ENCODE data around the gene SAE1. TPM values are rescaled to one million over a fixed set of nuclear protein-coding genes. Genes with fewer than 3 reads are reported as not detected.

Gene SAE1
- total RNA-seq, 1 experiment from 2014 or later = 234 TPM

- H3K27ac Mint-ChIP-seq = peak overlapping the region; percentile 67 to 81 (median 72); a peak in 5 of 7 replicates
- peaks cover 49 to 53% of the 10 kb centered on the region in 2 experiments for H3K4me1 Mint-ChIP-seq
Observed at GRCh38 chr19:47098608-47099007, 32.0 kb upstream of the SAE1 start.

More at GRCh38 chr19:47098608-47099007, 32.0 kb upstream of the SAE1 start:
- Mint-ChIP-seq H3K9me3 (no peaks in the 10 kb centered on the region), H3K27me3 (ENCODE audit: low read depth) (no peaks in the 10 kb centered on the region), H3K4me3 (no peak overlapping the region), H3K36me3 (ENCODE audit: insufficient read depth in 1 of 3, low read depth in 3 of 3) (peaks cover 13 to 28% (median 18%) of the 10 kb centered on the region in 3 experiments; a peak in 6 of 7 replicates)
- H2BK120ac ChIP-seq (ENCODE audit: low read depth, low read length, poor library complexity, severe bottlenecking) = no peak overlapping the region
- H3K4ac ChIP-seq (ENCODE audit: low read depth, low read length) = no peak overlapping the region
- no peak overlapping the region for H3K4me2 ChIP-seq (ENCODE audit: insufficient read depth, insufficient read length, low read length)
- no peaks in the 10 kb centered on the region for H3K23me2 ChIP-seq (ENCODE audit: insufficient read length, low read depth, low read length, poor library complexity, severe bottlenecking)
- H2BK15ac ChIP-seq (ENCODE audit: low read depth, low read length) = no peak overlapping the region
- H2BK12ac ChIP-seq (ENCODE audit: insufficient read length, low read depth, low read length) = no peak overlapping the region
- no peaks in the 10 kb centered on the region for H3K9me3 ChIP-seq (ENCODE audit: control insufficient read depth, low read depth, low read length)
- H2BK20ac ChIP-seq (ENCODE audit: low read depth, low read length, poor library complexity, severe bottlenecking) = no peak overlapping the region
- H2BK5ac ChIP-seq (ENCODE audit: insufficient read length, low read length) = no peak overlapping the region
- H2AFZ ChIP-seq (ENCODE audit: low read length) = no peak overlapping the region
- H3K14ac ChIP-seq (ENCODE audit: insufficient read depth, low read length) = no peak overlapping the region
- H4K5ac ChIP-seq (ENCODE audit: insufficient read length, low read depth, low read length) = no peak overlapping the region
- H3K27me3 ChIP-seq (ENCODE audit: insufficient read depth, low read length) = no peaks in the 10 kb centered on the region
- H3K9ac ChIP-seq (ENCODE audit: extremely low read depth, insufficient read length, low read length) = no peak overlapping the region
- no peak overlapping the region for H4K8ac ChIP-seq (replicated peaks; ENCODE audit: insufficient read length, low read depth, low read length)
- H3K18ac ChIP-seq (ENCODE audit: insufficient read length, low read depth, low read length) = no peak overlapping the region
- H3K79me1 ChIP-seq (ENCODE audit: insufficient read depth, low read depth, low read length, poor library complexity, severe bottlenecking) = peaks cover 13% of the 10 kb centered on the region
- H3K79me2 ChIP-seq (ENCODE audit: insufficient read depth, low read length) = peaks cover 15% of the 10 kb centered on the region; the same call in 1 of the 2 replicates
- no peak overlapping the region for H3K23ac ChIP-seq (ENCODE audit: insufficient read length, low read depth, low read length)
- H4K20me1 ChIP-seq (ENCODE audit: control insufficient read depth, insufficient read depth, insufficient read length) = no peaks in the 10 kb centered on the region
- TF ChIP-seq CTCF (conservative IDR thresholded peaks at IDR 0.05) = no peak
- H3K4me1 ChIP-seq (ENCODE audit: insufficient read depth, low read length) = 0 out of 2 replicates have a peak, but pooled peaks cover 2% of the 10 kb centered on the region
- H3K56ac ChIP-seq (ENCODE audit: insufficient read length, low read depth, low read length) = no peak overlapping the region
- WGBS (ENCODE audit: extremely low coverage, insufficient read length, low lambda C conversion rate) = no CpG with 5 or more reads among the region's 6 CpGs
- no peak overlapping the region for H3T11ph ChIP-seq (ENCODE audit: low read length)
- no peak for DNase-seq
- H3K27ac ChIP-seq (ENCODE audit: insufficient read length, low read depth, low read length) = no peak overlapping the region
- no peak overlapping the region for H2AK5ac ChIP-seq (ENCODE audit: insufficient read length, low read length)
- H4K91ac ChIP-seq (ENCODE audit: insufficient read length, low read depth, low read length) = no peak overlapping the region

Data from H9 (cell line).